ENCODE results near the gene CD200.

- TF ChIP-seq EP300 (IDR thresholded peaks at IDR 0.05; ENCODE audit: borderline replicate concordance) (no peak), RAD21 (IDR thresholded peaks at IDR 0.05; ENCODE audit: low read depth) (no peak), ZBTB7A (IDR thresholded peaks at IDR 0.05; ENCODE audit: low read depth) (no peak), FOXM1 (IDR thresholded peaks at IDR 0.05; ENCODE audit: borderline replicate concordance, low read depth) (no peak), CEBPB (IDR thresholded peaks at IDR 0.05) (no peak)
Measured at GRCh38 chr3:112388972-112389371, 56.0 kb downstream of the CD200 start.
